Astrocyte of the cerebellum (primary cell): ENCODE data around the gene BRD2.

ENCODE experiments used
- DNase-seq: peaks from one replicate; pipeline ENCODE4 v3.0.0-alpha.2; 2011; ENCODE audit warnings: low read depth
- H3K4me3 ChIP-seq: 2 replicates; pipeline ENCODE4 v1.5.1; 2011; ENCODE audit warnings: mild to moderate bottlenecking, low read depth, low read length, moderate library complexity
- CTCF ChIP-seq: IDR thresholded peaks from 2 replicates; pipeline ENCODE4 v1.5.1; 2012; ENCODE audit warnings: low read length, low read depth, moderate library complexity, mild to moderate bottlenecking; ENCODE audit errors: missing control alignments
- in situ Hi-C: cut with HindIII; loops from 2 replicates; pipeline ENCODE4 v1.10.0; 2017; ENCODE audit warnings: low sequenced_read_pairs

Gene BRD2

DNA sequence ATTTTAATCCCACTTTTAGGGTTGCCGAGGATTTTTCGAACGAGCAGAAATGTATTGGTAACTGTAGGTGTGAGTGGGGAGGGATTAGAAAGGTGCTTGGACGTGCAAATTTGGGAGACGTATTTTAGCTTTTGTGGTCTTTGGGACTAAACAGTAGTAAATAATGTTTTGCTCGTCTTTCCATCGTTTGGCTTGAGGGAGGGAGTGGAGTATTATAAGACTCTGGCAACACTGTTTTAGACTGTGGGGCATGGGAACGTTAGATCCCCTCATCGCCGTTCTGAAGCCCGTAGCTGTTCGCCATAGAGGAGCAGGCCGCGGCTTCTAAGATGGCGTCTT, 2.8 kb downstream of the BRD2 start:
- in situ Hi-C loops, result loop anchor here (10.0 kb wide), 1 partner anchor 126 kb away; the partner anchor contains the start of gene PSMB8
- TF ChIP-seq CTCF, result no peak
- peak overlapping the region; percentile 89 for H3K4me3 ChIP-seq
- no peak for DNase-seq

DNA sequence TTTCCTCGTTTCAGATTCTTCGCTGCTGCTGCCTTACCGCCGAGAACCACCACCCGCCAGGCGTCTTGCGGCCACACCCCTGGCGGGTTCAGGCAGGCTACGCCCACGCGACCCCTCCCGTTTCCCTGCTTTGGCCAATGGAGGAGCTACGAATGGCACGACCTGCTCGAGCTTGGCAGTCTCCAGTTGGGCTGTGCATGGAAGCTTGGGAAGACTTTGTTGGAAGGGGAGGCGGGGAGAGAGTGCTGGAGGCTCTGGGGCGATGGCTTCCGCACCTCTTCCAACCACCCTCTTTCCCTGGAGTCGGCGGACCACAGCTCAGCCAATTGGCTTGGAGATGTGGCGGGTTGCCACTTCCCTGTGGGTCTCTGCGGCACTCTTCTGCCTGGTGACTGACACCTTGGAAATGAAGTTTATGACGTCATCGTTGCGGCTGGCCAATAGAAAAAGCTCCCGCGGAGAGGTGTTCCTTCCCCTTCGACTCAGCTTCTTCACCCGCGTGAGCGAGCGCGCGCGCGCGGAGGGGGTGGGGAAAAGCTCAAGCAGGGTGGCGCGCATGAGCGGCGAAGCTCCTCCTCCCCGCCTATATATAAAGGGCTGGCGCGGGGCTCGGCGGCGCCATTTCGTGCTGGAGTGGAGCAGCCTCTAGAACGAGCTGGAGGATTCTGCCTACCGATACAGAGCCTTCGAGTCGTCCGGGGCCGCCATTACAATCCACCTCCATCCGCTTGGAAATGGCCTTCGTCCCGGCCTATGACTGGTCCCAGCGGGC, 3.4 kb downstream of the BRD2 start:
- in situ Hi-C loops, result loop anchor here (10.0 kb wide), 1 partner anchor 127 kb away; the partner anchor contains the start of gene PSMB8
- DNase-seq, result peak; percentile 100
- TF ChIP-seq CTCF, result no peak
- H3K4me3 ChIP-seq, result peak overlapping the region; percentile 92

DNA sequence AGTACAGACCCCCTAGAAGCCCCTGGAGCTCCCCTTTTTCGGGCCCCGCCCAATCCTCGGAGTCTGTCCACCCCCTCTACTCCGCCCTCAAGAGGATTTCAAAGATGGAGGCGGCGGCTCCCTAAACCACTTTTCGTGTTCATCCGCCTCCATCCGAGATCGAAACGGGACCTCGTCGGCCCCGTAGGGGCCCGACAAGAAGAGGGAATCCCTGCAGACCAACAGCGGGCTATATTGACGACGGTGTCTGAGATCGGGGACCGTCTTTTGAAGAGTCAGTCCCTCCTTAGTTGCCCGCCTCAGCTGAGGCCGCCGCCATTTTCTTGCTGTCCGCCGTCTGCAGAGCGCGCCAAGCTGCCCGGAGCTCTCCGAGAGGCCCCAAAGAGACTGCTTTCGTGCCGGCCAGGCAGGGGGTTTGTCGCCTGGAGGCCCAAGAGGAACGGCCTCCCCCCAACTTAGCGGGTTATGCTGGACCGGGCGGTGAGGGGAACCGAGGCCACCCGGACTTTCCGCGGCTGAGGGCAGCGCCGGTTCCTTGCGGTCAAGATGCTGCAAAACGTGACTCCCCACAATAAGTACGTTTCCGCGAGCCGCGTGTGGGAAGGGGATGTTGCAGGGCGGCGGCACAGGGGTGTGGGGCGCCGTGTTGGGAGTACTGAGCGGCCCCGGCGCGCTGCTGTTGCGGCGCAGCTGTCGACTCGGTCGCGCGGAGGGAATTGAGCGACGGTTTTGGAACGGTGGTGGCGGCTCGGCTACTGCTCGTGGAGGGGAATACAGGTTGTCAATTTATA, 4.2 kb downstream of the BRD2 start:
- no peak for DNase-seq
- TF ChIP-seq CTCF, result no peak
- in situ Hi-C loops, result loop anchor here (10.0 kb wide), 1 partner anchor 128 kb away; the partner anchor contains the start of gene PSMB8
- peak overlapping the region; percentile 92 for H3K4me3 ChIP-seq

- in situ Hi-C loops, result loop anchor here (10.0 kb wide), 1 partner anchor 129 kb away; the partner anchor contains the start of gene PSMB8
- H3K4me3 ChIP-seq, result peak overlapping the region; percentile 92
- TF ChIP-seq CTCF, result no peak
- DNase-seq, result no peak
Observed at GRCh38 chr6:32973144-32974015, 5.0 kb downstream of the BRD2 start.

GRCh38 chr6:32974016-32974333, 5.6 kb downstream of the BRD2 start:
- peak overlapping the region; percentile 92 for H3K4me3 ChIP-seq
- in situ Hi-C loops, result loop anchor here (10.0 kb wide), 1 partner anchor 129 kb away; the partner anchor contains the start of gene PSMB8
- no peak for TF ChIP-seq CTCF
- peak; percentile 52 for DNase-seq

- no peak for DNase-seq
- TF ChIP-seq CTCF, result no peak
- in situ Hi-C loops, result loop anchor here (10.0 kb wide), 1 partner anchor 130 kb away; the partner anchor contains the start of gene PSMB8
Observed at GRCh38 chr6:32974541-32975308, 6.3 kb downstream of the BRD2 start.

More at GRCh38 chr6:32974541-32975308, 6.3 kb downstream of the BRD2 start:
- peak overlapping the region; percentile 92 for H3K4me3 ChIP-seq
